Spinal cord (tissue), 10 donors: Measurements from ENCODE around the gene PIP5K1B. TPM values are rescaled to one million over a fixed set of nuclear protein-coding genes. Genes with fewer than 3 reads are reported as not detected.
"Not testable (repeated sequence)": the region's sequence is repeated elsewhere in the genome, so short reads cannot be mapped to it uniquely, and the experiment has no call there.

Experiments
- DNase-seq, 6 donors: peaks; one replicate each; pipeline versions ENCODE4 v3.0.0 to v3.0.0-alpha.2; 2013 to 2015; ENCODE audit warnings: low spot score in 6 of 6, low read depth in 4 of 6
- H3K27ac ChIP-seq: one replicate; pipeline ENCODE4 v1.5.1; 2013; ENCODE audit warnings: low read depth, low read length, control low read depth
- H3K27me3 ChIP-seq: one replicate; pipeline ENCODE4 v1.6.1; 2013; ENCODE audit warnings: low read length; ENCODE audit not compliant: control insufficient read depth, insufficient read depth
- H3K36me3 ChIP-seq: one replicate; pipeline ENCODE4 v1.6.1; 2013; ENCODE audit warnings: low read length; ENCODE audit not compliant: control insufficient read depth, insufficient read depth
- H3K4me1 ChIP-seq: one replicate; pipeline ENCODE4 v1.6.1; 2013; ENCODE audit warnings: low read length; ENCODE audit not compliant: control insufficient read depth, insufficient read depth
- H3K4me3 ChIP-seq: one replicate; pipeline ENCODE4 v1.5.1; 2013; ENCODE audit warnings: low read depth, low read length, control low read depth
- H3K9me3 ChIP-seq: one replicate; pipeline ENCODE4 v1.6.1; 2013; ENCODE audit warnings: low read length; ENCODE audit not compliant: control insufficient read depth, insufficient read depth
- WGBS: methylation state at CpG from one replicate; pipeline ENCODE4 v1.1.5; 2013; ENCODE audit warnings: missing lambda C conversion rate; ENCODE audit not compliant: insufficient coverage; 5-methylcytosine and 5-hydroxymethylcytosine counted together
- polyA plus RNA-seq, 2 donors: library from polyadenylated mRNA; unstranded; fragments of 120-200 nt; gene quantifications; one replicate each; pipeline ENCODE4 v1.2.1, GENCODE V29; 2013; ENCODE audit not compliant: insufficient read length in 2 of 2
- total RNA-seq, 2 donors: library from RNA; depleted of rRNA in 1 of 2; stranded (reverse); fragments of 120-200 nt in 1 of 2; fragments of >200 nt in 1 of 2; gene quantifications; one replicate each; pipeline versions ENCODE4 v1.2.3 to v1.2.4, GENCODE V29; 2013 to 2014
- donor health status: healthy.

PIP5K1B gene
- total and polyA plus RNA-seq, 4 donors = 7.5 to 19.9 (median 12.7) TPM

DNA sequence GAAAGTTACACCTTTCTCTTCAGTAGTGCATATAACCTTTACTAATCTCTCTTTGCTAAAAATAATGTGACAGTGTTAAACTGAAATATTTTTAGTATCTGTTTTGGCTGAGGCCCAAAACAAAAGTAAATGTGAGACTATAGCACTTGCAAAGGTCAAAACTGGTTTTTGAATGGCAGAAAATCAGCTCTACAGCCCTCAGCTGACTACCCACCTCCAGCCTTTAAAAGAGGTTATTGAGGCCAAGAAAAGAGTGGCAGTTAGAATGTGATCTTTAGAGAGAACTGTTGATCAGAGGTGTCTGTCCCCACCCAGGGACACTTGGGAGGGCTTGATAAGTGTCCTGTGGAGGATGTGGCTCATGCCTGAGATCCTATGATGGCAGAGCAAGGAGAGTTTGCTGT is 278.0 kb downstream of the PIP5K1B start:
- no peaks in the 10 kb centered on the region for H3K9me3 ChIP-seq
- no peaks in the 10 kb centered on the region for H3K36me3 ChIP-seq

DNA sequence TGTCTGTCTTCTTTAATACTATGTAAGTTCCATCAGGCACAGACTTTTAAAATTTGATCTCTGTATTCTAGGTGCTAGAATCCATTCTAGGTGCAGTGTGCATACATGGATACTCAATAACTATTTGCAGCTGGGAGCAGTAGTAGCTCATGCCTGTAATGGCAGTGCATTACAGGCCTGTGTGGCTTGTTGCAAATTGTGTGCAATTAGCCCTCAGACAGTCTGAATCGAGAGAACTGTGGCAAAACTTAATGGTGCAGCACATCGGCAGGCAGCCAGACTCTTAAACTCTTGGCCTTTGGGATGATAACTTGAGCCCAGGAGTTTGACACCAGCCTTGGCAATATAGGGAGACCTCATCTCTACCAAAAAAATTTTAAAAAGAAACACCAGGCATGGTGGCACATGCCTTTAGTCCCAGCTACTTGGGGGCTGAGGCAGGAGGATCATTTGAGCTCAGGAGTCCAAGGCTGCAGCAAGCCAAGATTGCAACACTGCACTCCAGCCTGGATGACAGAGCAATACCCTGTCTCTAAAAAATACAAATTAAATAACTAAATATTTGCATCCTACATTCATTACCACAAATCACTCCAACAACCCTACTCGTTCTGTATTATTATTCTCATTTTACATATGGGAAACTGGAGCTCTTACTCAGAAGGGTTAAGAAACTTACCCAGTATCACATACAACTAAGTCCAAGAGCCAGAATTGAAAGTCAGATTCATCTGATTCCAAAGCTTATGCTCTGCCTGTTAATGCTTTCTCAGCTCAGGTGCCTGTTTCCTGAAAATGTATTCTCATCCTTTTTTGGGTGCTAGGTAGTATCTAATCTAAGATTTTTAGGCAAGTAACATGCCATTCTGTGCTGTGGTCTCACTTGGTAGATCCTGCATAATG is 278.7 kb downstream of the PIP5K1B start:
- no peak overlapping the region for H3K27ac ChIP-seq
- no peaks in the 10 kb centered on the region for H3K27me3 ChIP-seq
- peaks cover 8% of the 10 kb centered on the region for H3K4me1 ChIP-seq
- H3K36me3 ChIP-seq = no peaks in the 10 kb centered on the region
- WGBS = 56% methylated on average over 2 of the region's 3 CpGs
- peak in 1 of 6 donors; percentile 54 for DNase-seq
- no peaks in the 10 kb centered on the region for H3K9me3 ChIP-seq
- H3K4me3 ChIP-seq = no peak overlapping the region

More for the DNA sequence above, 278.0 kb downstream of the PIP5K1B start:
- no peak for DNase-seq
- no peak overlapping the region for H3K27ac ChIP-seq
- no peak overlapping the region for H3K4me3 ChIP-seq
- H3K4me1 ChIP-seq = peaks cover 8% of the 10 kb centered on the region
- no peaks in the 10 kb centered on the region for H3K27me3 ChIP-seq

- WGBS = 94% methylated on average over 6 of the region's 7 CpGs
- DNase-seq, H3K9me3 ChIP-seq, H3K4me1 ChIP-seq, H3K4me3 ChIP-seq, H3K27me3 ChIP-seq, H3K36me3 ChIP-seq, H3K27ac ChIP-seq: not testable (repeated sequence)
These were observed 281.9 kb downstream of the PIP5K1B start for GRCh38 chr9:68986949-68987348.

DNA sequence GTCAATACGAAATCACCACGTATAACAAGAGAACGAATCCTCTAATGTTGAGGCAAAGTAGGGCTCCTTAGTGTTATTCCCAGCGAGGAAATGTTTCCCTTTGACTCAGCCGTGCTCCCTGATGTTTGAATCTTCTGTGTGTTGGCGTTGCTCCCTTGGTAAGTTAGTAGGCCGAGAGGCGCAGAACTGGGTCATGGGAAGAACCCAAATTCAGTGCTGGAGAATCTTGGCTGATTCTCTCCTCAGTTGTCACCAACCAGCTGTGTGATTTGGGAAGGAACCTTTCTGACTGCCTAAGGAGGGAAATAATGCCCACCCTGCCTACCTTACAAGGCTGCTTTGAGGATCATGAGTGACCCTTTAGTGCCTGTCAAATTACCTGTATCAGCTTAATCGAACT is 286.4 kb downstream of the PIP5K1B start:
- no peaks in the 10 kb centered on the region for H3K36me3 ChIP-seq
- no peak overlapping the region for H3K27ac ChIP-seq
- no peaks in the 10 kb centered on the region for H3K4me1 ChIP-seq
- H3K27me3 ChIP-seq = no peaks in the 10 kb centered on the region
- WGBS = 71% methylated on average over 6 of the region's 9 CpGs
- H3K9me3 ChIP-seq = no peaks in the 10 kb centered on the region
- DNase-seq = no peak
- H3K4me3 ChIP-seq = no peak overlapping the region

- WGBS = no CpG with 5 or more reads among the region's 3 CpGs
- no peak overlapping the region for H3K4me3 ChIP-seq
- H3K4me1 ChIP-seq = peaks cover 4% of the 10 kb centered on the region
- no peaks in the 10 kb centered on the region for H3K9me3 ChIP-seq
- H3K27me3 ChIP-seq = no peaks in the 10 kb centered on the region
- DNase-seq = no peak
- H3K27ac ChIP-seq = no peak overlapping the region
- H3K36me3 ChIP-seq = no peaks in the 10 kb centered on the region
These were observed 290.7 kb downstream of the PIP5K1B start for GRCh38 chr9:68995776-68996175.

- no CpG with 5 or more reads among the region's 5 CpGs for WGBS
- H3K36me3 ChIP-seq = no peaks in the 10 kb centered on the region
- H3K27me3 ChIP-seq = no peaks in the 10 kb centered on the region
- peaks cover 4% of the 10 kb centered on the region for H3K4me1 ChIP-seq
- no peak for DNase-seq
- H3K9me3 ChIP-seq = no peaks in the 10 kb centered on the region
- no peak overlapping the region for H3K4me3 ChIP-seq
- no peak overlapping the region for H3K27ac ChIP-seq
These were observed 291.4 kb downstream of the PIP5K1B start for GRCh38 chr9:68996462-68996861.

- Histone ChIP-seq H3K27me3 (no peaks in the 10 kb centered on the region), H3K4me3 (no peak overlapping the region), H3K27ac (no peak overlapping the region), H3K9me3 (no peaks in the 10 kb centered on the region), H3K36me3 (no peaks in the 10 kb centered on the region), H3K4me1 (peaks cover 4% of the 10 kb centered on the region)
- no peak for DNase-seq
- 76% methylated on average over 2 of the region's 3 CpGs for WGBS
These were observed 292.6 kb downstream of the PIP5K1B start for GRCh38 chr9:68997666-68998065.

GRCh38 chr9:68998385-68998784 is 293.3 kb downstream of the PIP5K1B start:
- no peaks in the 10 kb centered on the region for H3K36me3 ChIP-seq
- no peaks in the 10 kb centered on the region for H3K27me3 ChIP-seq
- DNase-seq = peak in 1 of 6 donors; percentile 34
- 67% methylated on average over 4 of the region's 4 CpGs for WGBS
- H3K27ac ChIP-seq = no peak overlapping the region
- no peaks in the 10 kb centered on the region for H3K9me3 ChIP-seq
- H3K4me1 ChIP-seq = peaks cover 4% of the 10 kb centered on the region
- no peak overlapping the region for H3K4me3 ChIP-seq

- Histone ChIP-seq H3K27me3 (no peaks in the 10 kb centered on the region), H3K4me3 (no peak overlapping the region), H3K36me3 (no peaks in the 10 kb centered on the region), H3K9me3 (no peaks in the 10 kb centered on the region), H3K27ac (no peak overlapping the region), H3K4me1 (peaks cover 4% of the 10 kb centered on the region)
- no peak for DNase-seq
- WGBS = 68% methylated on average over 5 of the region's 5 CpGs
These were observed 293.8 kb downstream of the PIP5K1B start for GRCh38 chr9:68998812-68999211.
